Immature natural killer cell (primary cell): ENCODE data around the gene UBASH3A. TPM values are rescaled to one million over a fixed set of nuclear protein-coding genes. Genes with fewer than 3 reads are reported as not detected.

Experiments used
- DNase-seq, 3 donors: peaks; one replicate each; pipeline ENCODE4 v3.0.0; 2022; ENCODE audit warnings: mixed read lengths in 1 of 3
- H3K27ac Mint-ChIP-seq, 6 donors: one replicate each; pipeline ENCODE4 v1.8.0; 2020; ENCODE audit warnings: mixed read lengths in 6 of 6, mild to moderate bottlenecking in 5 of 6, inconsistent platforms in 4 of 6, moderate library complexity in 3 of 6
- H3K27me3 Mint-ChIP-seq, 3 donors: one replicate each; pipeline ENCODE4 v1.8.0; 2020 to 2021; ENCODE audit warnings: low read depth in 3 of 3, mild to moderate bottlenecking in 3 of 3, mixed read lengths in 3 of 3, moderate library complexity in 3 of 3, inconsistent platforms in 1 of 3
- H3K36me3 Mint-ChIP-seq, 3 donors: one replicate each; pipeline ENCODE4 v1.8.0; 2020; ENCODE audit warnings: mixed read lengths in 3 of 3, inconsistent platforms in 2 of 3, mild to moderate bottlenecking in 2 of 3
- H3K4me1 Mint-ChIP-seq, 2 donors: one replicate each; pipeline ENCODE4 v1.8.0; 2020; ENCODE audit warnings: inconsistent platforms in 2 of 2, mild to moderate bottlenecking in 2 of 2, mixed read lengths in 2 of 2, moderate library complexity in 1 of 2
- H3K4me3 Mint-ChIP-seq, 5 donors: one replicate each; pipeline ENCODE4 v1.8.0; 2020; ENCODE audit warnings: mild to moderate bottlenecking in 5 of 5, mixed read lengths in 5 of 5, inconsistent platforms in 3 of 5, moderate library complexity in 3 of 5
- H3K9me3 Mint-ChIP-seq, 6 donors: one replicate each; pipeline ENCODE4 v1.8.0; 2020; ENCODE audit warnings: mild to moderate bottlenecking in 6 of 6, mixed read lengths in 6 of 6, inconsistent platforms in 4 of 6, moderate library complexity in 3 of 6
- polyA plus RNA-seq, 3 donors: library from polyadenylated mRNA; unstranded; fragments of 300-500 nt; fragmentation: Illumina TruSeq; gene quantifications; one replicate each; pipeline ENCODE4 v1.2.3, GENCODE V29; 2021

Gene UBASH3A
- polyA plus RNA-seq, 3 donors from 2014 or later: 0.38 to 0.58 TPM; not detected in 1

DNA sequence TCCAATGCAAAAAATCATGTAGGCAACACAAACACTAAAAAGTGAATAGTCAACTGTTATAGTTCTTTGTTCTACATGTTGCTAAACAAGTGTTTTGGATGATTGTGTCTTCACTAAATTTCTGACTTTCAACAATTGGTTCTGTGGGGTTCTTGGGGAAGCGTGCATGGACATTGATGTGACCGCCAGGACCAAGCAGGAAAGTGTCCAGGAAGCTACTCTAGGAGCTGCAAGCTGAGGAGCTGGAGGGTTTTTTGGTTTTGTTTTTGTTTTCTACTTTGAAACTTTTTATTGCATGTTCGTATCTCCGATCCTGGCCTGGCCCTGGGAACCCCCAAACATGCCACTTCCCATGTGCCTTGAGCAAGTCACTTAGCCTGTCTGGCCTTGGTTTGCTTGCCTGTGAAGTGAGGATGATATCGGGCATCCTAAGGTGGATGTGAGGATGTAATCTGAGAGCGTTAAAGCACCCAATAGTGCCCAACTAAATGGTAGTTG, 15.8 kb upstream of the UBASH3A start:
- Mint-ChIP-seq H3K27me3 (peaks cover 8 to 15% (median 13%) of the 10 kb centered on the region in 3 donors), H3K9me3 (peaks cover 0 to 3% (median 0%) of the 10 kb centered on the region in 6 donors), H3K36me3 (peaks cover 0 to 8% (median 0%) of the 10 kb centered on the region in 3 donors), H3K4me1 (peaks cover 14 to 15% of the 10 kb centered on the region in 2 donors), H3K4me3 (no peak overlapping the region), H3K27ac (no peak overlapping the region)
- DNase-seq: no peak

DNA sequence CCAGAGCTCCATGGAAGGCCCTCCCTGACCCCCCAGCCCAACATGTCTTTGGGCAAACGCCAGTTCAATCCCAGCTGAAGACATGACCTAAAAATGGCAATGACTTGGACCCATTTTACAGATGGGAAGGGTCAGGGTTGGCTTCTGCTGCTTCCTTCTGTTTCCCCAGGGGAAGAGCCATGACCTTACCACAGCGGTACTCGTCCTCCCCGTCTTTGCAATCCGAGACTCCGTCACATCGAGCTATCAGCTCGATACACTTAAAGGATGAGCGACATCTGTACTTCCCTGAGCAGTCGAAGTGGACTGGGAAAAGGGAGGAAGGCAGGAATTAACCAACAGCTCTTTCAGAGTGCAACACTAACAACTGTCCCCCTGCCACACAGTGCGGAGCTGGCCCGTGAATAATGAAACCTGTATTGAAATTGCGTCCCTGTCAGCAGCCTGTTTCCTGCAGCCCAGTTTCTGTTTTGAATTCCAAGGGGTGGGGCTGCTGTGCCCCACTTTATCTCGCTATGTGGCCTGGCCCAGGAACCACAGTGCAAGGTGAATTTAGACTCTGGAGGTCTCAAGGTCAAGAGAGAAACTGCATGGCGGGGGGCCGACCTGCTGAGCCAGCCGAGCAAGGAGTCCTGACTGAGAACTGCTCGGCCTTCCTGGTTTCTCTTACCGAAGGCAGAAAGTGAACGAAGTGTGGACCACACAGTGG, 14.8 kb upstream of the UBASH3A start:
- Mint-ChIP-seq H3K4me1 (peaks cover 15 to 18% of the 10 kb centered on the region in 2 donors), H3K4me3 (peak overlapping the region; percentile 14 to 66 (median 56))

DNA sequence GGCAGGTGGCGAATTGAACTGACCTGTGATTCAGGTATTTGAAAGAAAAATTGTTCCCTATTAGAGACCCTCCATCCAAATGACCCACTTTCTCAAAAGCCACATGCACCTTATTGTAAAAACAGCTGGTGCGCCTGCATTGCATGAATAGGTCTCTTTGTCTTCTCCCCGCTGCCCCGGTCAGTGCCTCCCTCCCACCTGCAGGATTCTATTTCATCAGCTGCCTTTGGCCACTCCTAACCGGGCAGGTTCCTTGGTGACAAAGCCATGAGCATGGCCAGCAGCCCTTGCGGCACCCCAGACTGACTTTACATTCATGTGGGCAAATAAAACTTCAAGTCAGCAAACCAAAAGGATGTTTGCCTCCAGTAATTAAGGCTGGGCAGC, 14.3 kb upstream of the UBASH3A start:
- peaks cover 0 to 3% (median 0%) of the 10 kb centered on the region in 6 donors for H3K9me3 Mint-ChIP-seq
- H3K4me1 Mint-ChIP-seq: peaks cover 15 to 18% of the 10 kb centered on the region in 2 donors
- H3K27ac Mint-ChIP-seq: no peak overlapping the region
- peaks cover 8 to 19% (median 11%) of the 10 kb centered on the region in 3 donors for H3K27me3 Mint-ChIP-seq
- DNase-seq: no peak
- H3K36me3 Mint-ChIP-seq: peaks cover 0 to 5% (median 0%) of the 10 kb centered on the region in 3 donors
- H3K4me3 Mint-ChIP-seq: peak overlapping the region; percentile 14 to 66 (median 56)

More for the DNA sequence above, 14.8 kb upstream of the UBASH3A start:
- Mint-ChIP-seq H3K9me3 (peaks cover 0 to 3% (median 0%) of the 10 kb centered on the region in 6 donors), H3K27me3 (peaks cover 8 to 18% (median 13%) of the 10 kb centered on the region in 3 donors), H3K27ac (no peak overlapping the region), H3K36me3 (peaks cover 0 to 8% (median 0%) of the 10 kb centered on the region in 3 donors)
- DNase-seq: peak; percentile 21 to 27 (median 25)

DNA sequence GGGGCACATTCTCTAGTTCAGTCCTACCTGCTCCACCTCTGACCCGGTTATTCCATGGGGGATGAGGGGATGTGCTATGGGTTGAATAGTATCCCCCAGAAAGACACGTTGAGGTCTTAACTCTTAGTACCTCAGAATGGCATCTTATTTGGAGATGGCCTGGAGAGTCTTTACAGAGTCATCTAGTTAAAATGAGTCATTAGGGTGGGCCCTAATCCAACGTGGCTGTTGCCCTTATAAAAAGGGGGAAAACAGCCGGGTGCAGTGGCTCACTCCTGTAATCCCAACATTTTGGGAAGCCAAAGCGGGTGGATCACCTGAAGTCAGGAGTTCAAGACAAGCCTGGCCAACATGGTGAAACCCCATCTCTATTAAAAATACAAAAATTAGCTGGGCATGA, 13.5 kb upstream of the UBASH3A start:
- no peak overlapping the region for H3K27ac Mint-ChIP-seq
- H3K4me1 Mint-ChIP-seq: peaks cover 15 to 16% of the 10 kb centered on the region in 2 donors
- peaks cover 0 to 5% (median 0%) of the 10 kb centered on the region in 3 donors for H3K36me3 Mint-ChIP-seq
- H3K4me3 Mint-ChIP-seq: no peak overlapping the region
- H3K9me3 Mint-ChIP-seq: peaks cover 0 to 3% (median 0%) of the 10 kb centered on the region in 6 donors
- peaks cover 6 to 25% (median 11%) of the 10 kb centered on the region in 3 donors for H3K27me3 Mint-ChIP-seq
- DNase-seq: no peak

DNA sequence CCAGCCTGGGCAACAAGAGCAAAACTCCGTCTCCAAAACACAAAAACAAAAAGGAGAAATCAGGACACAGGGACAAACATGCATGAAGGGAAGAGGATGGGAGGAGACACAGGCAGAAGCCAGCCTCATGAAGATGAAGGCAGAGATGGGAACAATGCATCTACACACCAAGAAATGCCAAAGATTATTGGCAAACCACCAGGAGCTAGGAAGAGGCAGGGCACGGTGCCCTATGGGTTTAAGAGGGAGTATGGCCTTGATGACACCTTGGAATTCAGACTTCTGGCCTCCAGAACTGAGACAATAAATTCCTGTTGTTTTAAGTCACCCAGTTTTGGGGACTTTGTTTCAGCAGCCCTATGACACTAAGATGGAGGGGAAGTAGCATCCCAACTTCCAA, 13.0 kb upstream of the UBASH3A start:
- DNase-seq: no peak
- Mint-ChIP-seq H3K27ac (no peak overlapping the region), H3K9me3 (peaks cover 0 to 3% (median 0%) of the 10 kb centered on the region in 6 donors), H3K36me3 (peaks cover 0 to 5% (median 0%) of the 10 kb centered on the region in 3 donors), H3K27me3 (peaks cover 5 to 25% (median 11%) of the 10 kb centered on the region in 3 donors), H3K4me3 (no peak overlapping the region), H3K4me1 (peaks cover 15 to 16% of the 10 kb centered on the region in 2 donors)

DNA sequence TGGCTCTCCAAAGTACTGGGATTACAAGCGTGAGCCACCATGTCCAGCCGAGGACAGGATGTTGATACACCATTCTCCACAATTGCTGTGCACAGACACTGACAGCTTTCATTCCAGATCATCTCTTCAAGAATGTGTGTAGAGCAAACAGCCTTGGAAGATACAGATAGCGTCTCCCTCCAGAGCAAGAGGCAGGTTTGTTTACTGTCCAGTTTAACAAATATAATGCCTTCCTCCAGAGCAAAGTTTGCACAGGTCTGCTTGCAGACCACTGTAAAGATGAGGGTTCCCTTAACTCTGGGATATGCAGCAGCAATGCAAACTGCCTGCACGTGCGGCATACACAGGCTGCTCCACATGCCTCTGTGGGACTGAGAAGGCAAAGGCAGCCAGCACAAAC, 12.4 kb upstream of the UBASH3A start:
- H3K4me3 Mint-ChIP-seq: no peak overlapping the region
- peaks cover 15 to 16% of the 10 kb centered on the region in 2 donors for H3K4me1 Mint-ChIP-seq
- DNase-seq: no peak
- no peak overlapping the region for H3K27ac Mint-ChIP-seq
- peaks cover 4 to 19% (median 11%) of the 10 kb centered on the region in 3 donors for H3K27me3 Mint-ChIP-seq
- peaks cover 0 to 3% (median 0%) of the 10 kb centered on the region in 6 donors for H3K9me3 Mint-ChIP-seq
- H3K36me3 Mint-ChIP-seq: peaks cover 0 to 5% (median 0%) of the 10 kb centered on the region in 3 donors

DNA sequence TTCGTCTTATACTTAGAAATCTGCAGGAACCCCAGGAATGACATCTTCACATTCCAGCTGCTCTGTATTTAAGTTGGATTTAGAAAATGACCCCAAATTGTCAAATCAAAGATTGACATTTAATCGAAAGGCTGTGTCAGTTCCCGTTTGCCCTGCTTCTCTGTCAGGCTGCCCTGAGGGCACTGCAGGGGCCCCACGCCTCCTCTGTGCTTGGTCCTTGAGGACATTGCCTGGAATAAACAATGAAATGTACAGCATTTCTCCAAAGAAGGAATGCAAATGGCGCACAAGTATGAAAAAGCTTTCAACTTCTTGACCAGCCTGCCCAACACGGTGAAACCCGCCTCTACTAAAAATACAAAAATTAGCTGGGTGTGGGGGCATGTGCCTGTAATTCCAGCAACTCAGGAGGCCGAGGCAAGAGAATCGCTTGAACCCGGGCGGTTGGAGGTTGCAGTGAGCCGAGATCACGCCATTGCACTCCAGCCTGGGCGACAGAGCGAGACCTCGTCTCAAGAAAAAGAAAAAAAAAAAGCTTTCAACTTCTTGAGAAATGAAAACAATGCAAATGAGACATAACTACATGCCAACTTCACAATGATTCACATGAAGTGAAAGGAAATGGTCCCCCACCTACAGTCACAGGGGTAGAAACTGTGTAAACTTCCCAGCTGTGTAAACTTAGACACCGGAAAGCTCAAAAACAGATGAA, 10.8 kb upstream of the UBASH3A start:
- no peak overlapping the region for H3K4me3 Mint-ChIP-seq
- no peak for DNase-seq
- H3K9me3 Mint-ChIP-seq: no peaks in the 10 kb centered on the region
- peaks cover 5 to 13% (median 5%) of the 10 kb centered on the region in 3 donors for H3K27me3 Mint-ChIP-seq
- peaks cover 0 to 5% (median 0%) of the 10 kb centered on the region in 3 donors for H3K36me3 Mint-ChIP-seq
- H3K4me1 Mint-ChIP-seq: peaks cover 15 to 16% of the 10 kb centered on the region in 2 donors
- H3K27ac Mint-ChIP-seq: no peak overlapping the region

DNA sequence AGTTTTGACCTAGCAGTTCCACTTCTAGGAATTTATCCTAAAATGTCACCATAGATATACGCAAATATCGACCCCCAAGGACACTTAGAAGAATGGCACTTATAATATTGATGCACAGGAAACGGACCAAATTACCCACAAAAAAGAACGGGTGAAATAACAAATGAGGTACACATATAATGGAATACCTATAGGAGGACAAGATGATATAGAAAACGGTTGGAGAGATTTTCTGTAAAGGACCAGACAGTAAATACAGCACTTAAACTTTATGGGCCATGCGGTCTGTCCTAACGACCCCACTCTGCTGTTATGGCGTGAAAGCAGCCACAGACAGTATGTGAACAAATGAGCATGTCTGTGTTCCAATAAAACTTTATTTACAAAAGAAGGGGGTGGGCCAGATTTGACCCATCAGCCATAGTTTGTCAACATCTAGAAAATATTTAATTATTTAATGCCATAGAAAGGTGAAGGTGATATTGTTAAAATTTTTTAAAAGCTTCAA, 10.2 kb upstream of the UBASH3A start:
- Mint-ChIP-seq H3K4me3 (no peak overlapping the region), H3K27me3 (peaks cover 8 to 13% (median 8%) of the 10 kb centered on the region in 3 donors), H3K27ac (no peak overlapping the region), H3K4me1 (peaks cover 15 to 16% of the 10 kb centered on the region in 2 donors), H3K36me3 (peaks cover 0 to 5% (median 0%) of the 10 kb centered on the region in 3 donors), H3K9me3 (no peaks in the 10 kb centered on the region)
- DNase-seq: no peak

DNA sequence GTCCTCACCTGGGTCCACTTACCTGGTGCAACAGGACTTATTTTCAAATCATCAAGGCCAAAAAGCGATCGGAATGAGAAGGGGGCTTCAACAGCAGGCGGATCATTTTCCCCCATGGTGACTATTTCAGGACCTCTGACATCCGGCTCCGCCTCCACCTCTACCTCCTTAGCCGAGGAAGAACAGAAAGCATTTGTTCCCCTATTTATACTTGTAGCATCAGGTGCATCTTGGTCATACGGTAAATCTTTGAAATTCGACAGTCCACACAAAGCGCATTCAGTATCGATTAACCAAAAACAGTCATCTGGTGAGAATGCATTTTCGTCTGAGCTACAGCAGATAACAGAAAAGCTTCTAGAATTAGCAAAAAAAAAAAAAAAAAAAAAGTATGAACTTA, 8.4 kb upstream of the UBASH3A start:
- H3K4me3 Mint-ChIP-seq: no peak overlapping the region
- H3K27me3 Mint-ChIP-seq: peaks cover 8 to 13% (median 8%) of the 10 kb centered on the region in 3 donors
- H3K27ac Mint-ChIP-seq: no peak overlapping the region
- H3K36me3 Mint-ChIP-seq: peaks cover 0 to 5% (median 0%) of the 10 kb centered on the region in 3 donors
- H3K9me3 Mint-ChIP-seq: no peaks in the 10 kb centered on the region
- peaks cover 0 to 4% of the 10 kb centered on the region in 2 donors for H3K4me1 Mint-ChIP-seq
- no peak for DNase-seq

DNA sequence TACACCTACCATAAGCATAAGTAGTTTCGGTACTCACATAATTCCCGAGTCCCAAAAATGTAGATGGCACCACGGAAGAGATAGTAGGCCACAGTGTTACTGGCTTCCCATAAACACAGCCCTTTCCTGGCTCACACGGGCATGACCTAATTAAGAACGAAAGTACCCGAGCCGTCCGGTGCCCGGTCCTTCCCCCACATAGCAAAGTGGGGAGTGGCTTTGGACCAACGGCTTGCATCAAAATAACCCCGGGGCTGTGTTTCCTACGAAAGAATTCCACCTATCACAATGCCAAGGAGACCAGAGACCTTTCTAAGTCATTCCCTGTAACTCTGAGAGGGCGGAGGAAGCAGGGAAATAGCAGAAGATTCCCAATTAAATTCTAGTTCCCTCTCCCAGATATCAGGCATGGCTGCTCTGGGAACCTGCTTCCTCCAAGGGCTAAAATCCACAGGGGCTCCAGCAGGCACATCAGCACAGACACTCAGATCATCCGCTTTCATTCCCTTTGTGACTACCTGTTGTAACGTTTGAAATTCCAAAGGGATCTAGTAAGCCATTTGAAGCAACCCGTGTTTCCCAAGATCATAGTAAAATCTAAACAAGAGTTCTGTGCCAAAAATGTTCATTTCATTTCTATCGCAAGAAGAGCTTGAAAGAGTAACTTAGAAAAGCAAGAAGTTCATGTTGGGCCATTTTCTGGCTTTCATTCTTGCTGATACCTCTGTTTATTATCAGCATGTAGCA, 7.6 kb upstream of the UBASH3A start, which contains the start of gene TMPRSS3:
TSS of gene TMPRSS3 (minus strand) at position 148 of the 747 bp plus-strand sequence. CDS start 635 bp downstream, outside the sequence.
- no peak within 1 kb of the TSS for H3K27ac Mint-ChIP-seq
- no peak within 1 kb of the TSS for H3K4me3 Mint-ChIP-seq
- DNase-seq: no peak
- H3K36me3 Mint-ChIP-seq: no peaks in the 10 kb centered on the region
- peaks cover 0 to 4% of the 10 kb centered on the region in 2 donors for H3K4me1 Mint-ChIP-seq
- no peaks in the 10 kb centered on the region for H3K9me3 Mint-ChIP-seq
- H3K27me3 Mint-ChIP-seq: peaks cover 7 to 13% (median 8%) of the 10 kb centered on the region in 3 donors

DNA sequence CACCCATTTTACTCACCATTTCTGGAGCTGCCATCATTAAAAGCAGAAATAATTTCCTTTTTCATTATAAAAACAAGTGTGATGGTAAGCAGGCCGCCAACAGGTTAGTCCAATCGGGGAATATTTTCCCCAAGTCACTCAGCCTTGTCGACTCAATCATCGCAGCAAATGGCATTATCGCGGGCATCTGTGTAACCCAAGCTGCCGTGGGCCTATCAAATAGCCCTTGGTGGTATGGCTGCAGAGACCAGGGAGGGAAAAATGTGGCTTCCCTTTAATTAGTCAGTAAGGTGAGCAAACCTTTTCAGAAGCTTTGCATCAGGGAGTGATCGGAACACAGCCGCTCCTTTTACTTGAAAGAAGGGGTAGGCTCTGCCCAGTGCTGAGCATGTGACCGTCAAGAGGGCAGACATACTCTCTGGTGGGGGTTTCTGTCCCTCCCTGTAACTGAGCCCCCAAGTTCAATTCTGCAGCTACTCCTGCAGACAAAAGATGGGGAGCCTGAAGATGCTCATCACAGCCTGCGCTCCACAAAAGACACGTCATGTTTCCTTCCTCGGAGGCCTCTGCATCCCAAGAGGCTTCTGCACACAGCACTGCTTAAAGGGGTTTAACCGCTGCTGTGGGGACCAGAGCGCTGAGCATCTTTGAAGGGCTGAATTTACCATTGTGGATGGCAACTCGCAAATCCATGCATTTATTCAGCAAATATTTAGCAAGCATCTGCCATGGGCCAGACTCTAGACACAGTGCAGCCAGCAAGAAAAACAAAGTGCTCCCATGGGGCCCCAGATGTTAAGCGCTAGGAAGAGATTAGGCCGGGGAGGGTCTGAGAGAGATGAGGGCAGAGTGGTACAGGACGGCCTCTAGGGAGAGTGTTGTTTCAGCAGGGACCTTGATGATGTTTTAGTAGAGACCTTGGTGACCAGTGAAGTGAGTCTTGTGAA, 6.6 kb upstream of the UBASH3A start:
- H3K4me3 Mint-ChIP-seq: no peak overlapping the region
- H3K4me1 Mint-ChIP-seq: peaks cover 0 to 4% of the 10 kb centered on the region in 2 donors
- no peak for DNase-seq

DNA sequence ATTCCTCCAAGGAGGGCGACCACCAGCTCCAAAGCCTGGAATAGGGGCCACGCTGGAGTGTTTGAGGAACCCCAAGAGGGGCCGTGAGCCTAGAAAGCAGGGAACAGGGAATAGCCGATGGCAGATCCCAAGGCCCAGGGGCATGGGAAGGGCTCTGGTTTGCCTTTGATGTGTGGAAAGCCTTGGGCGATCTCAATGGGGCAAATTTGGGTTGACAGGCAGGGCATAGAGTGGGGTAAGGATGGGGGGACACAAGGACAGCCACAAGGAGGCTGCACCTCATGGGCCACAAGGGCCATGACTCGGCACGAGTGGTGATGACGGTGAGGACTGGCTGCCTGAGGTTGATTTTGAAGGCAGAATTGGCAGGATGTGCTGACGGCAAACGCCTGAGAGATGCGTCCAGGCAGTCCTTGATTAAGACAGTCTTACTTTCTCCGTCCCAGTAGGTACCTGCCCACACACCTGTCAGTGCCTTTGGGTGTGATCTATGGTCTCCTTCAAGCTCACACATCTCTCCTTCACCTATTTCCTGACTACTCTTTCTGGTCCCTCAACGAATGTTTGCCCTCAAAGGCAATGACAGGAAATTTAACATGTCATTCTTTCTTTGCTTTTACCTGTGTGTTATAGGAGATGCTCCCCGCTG, 5.8 kb upstream of the UBASH3A start:
- Mint-ChIP-seq H3K27ac (no peak overlapping the region), H3K27me3 (peaks cover 5 to 12% (median 9%) of the 10 kb centered on the region in 3 donors), H3K36me3 (peaks cover 0 to 8% (median 4%) of the 10 kb centered on the region in 3 donors), H3K4me1 (peaks cover 4 to 5% of the 10 kb centered on the region in 2 donors), H3K4me3 (no peak overlapping the region), H3K9me3 (peaks cover 0 to 6% (median 0%) of the 10 kb centered on the region in 6 donors)
- no peak for DNase-seq

More for the DNA sequence above, 6.6 kb upstream of the UBASH3A start:
- Mint-ChIP-seq H3K27ac (no peak overlapping the region), H3K27me3 (peaks cover 8 to 14% (median 8%) of the 10 kb centered on the region in 3 donors), H3K36me3 (peaks cover 0 to 6% (median 4%) of the 10 kb centered on the region in 3 donors), H3K9me3 (peaks cover 0 to 6% (median 0%) of the 10 kb centered on the region in 6 donors)
